PC-9 (cell line): Measurements from ENCODE around the gene SLC35G6. TPM values are rescaled to one million over a fixed set of nuclear protein-coding genes. Genes with fewer than 3 reads are reported as not detected.

Experiments used
- BruUV-seq: library from RNA; stranded (reverse); fragments of 400-500 nt; replicated peaks from 2 replicates; lab custom pipeline; 2021; lab: Mats Ljungman, UMichigan
- CTCF ChIA-PET: fragments of 300-600 bp; sonication (Branson Sonifier 250); formaldehyde crosslinking; loops from one replicate; lab custom pipeline; 2022; ENCODE audit warnings: antibody characterized with exemption; lab: Charles Lee
- POLR2A ChIA-PET: fragments of 300-600 bp; sonication (Branson Sonifier 250); formaldehyde crosslinking; loops from one replicate; lab custom pipeline; 2022; ENCODE audit warnings: antibody characterized with exemption; ENCODE audit not compliant: unreplicated experiment; lab: Charles Lee
- DNase-seq, 2 experiments: peaks; one replicate each; pipeline versions ENCODE4 v3.0.0 to v3.0.0-alpha.2; 2015 to 2022; ENCODE audit warnings: mixed read lengths in 1 of 2
- H2AFZ ChIP-seq: fragments of 200-600 bp; sonication (generic); 2 replicates; pipeline ENCODE4 v1.8.1; 2017; ENCODE audit warnings: antibody characterized with exemption
- H3F3A ChIP-seq: fragments of 200-600 bp; sonication (generic); 2 replicates; pipeline ENCODE4 v1.8.1; 2017; ENCODE audit warnings: antibody characterized with exemption, mild to moderate bottlenecking, low read depth; ENCODE audit not compliant: insufficient read depth
- H3K27ac ChIP-seq: fragments of 200-600 bp; sonication (generic); 2 replicates; pipeline ENCODE4 v1.6.1; 2016; ENCODE audit warnings: mixed run types
- H3K27me3 ChIP-seq: fragments of 200-600 bp; sonication (generic); 2 replicates; pipeline ENCODE4 v1.6.1; 2016; ENCODE audit warnings: low read depth, mixed run types; ENCODE audit not compliant: insufficient read depth
- H3K36me3 ChIP-seq: fragments of 200-600 bp; sonication (generic); 2 replicates; pipeline ENCODE4 v1.6.1; 2016; ENCODE audit warnings: low read depth, mixed run types
- H3K4me1 ChIP-seq: fragments of 200-600 bp; sonication (generic); replicated peaks from 2 replicates; pipeline ENCODE4 v1.6.1; 2016; ENCODE audit warnings: mixed run types; ENCODE audit not compliant: insufficient read depth
- H3K4me2 ChIP-seq: fragments of 200-600 bp; sonication (generic); 2 replicates; pipeline ENCODE4 v1.6.1; 2017; ENCODE audit warnings: mixed run types
- H3K4me3 ChIP-seq: fragments of 200-600 bp; sonication (generic); 2 replicates; pipeline ENCODE4 v1.6.1; 2016; ENCODE audit warnings: mixed run types
- H3K79me2 ChIP-seq: fragments of 200-600 bp; sonication (generic); 2 replicates; pipeline ENCODE4 v1.6.1; 2017; ENCODE audit warnings: low read depth, mixed run types
- H3K9me2 ChIP-seq: fragments of 200-600 bp; sonication (generic); 2 replicates; pipeline ENCODE4 v1.8.1; 2017; ENCODE audit warnings: mild to moderate bottlenecking; ENCODE audit not compliant: insufficient read depth
- H3K9me3 ChIP-seq: fragments of 200-600 bp; sonication (generic); 2 replicates; pipeline ENCODE4 v1.8.1; 2016; ENCODE audit warnings: low read depth; ENCODE audit not compliant: insufficient read depth
- H4K20me1 ChIP-seq: fragments of 200-600 bp; sonication (generic); 2 replicates; pipeline ENCODE4 v1.8.1; 2017; ENCODE audit not compliant: insufficient read depth
- CTCF ChIP-seq: fragments of 200-600 bp; sonication (generic); conservative IDR thresholded peaks from 2 replicates; pipeline ENCODE4 v1.6.1; 2017; ENCODE audit warnings: mixed run types, antibody characterized with exemption, mild to moderate bottlenecking, moderate library complexity
- EZH2 ChIP-seq: fragments of 200-600 bp; sonication (generic); IDR thresholded peaks from 2 replicates; pipeline ENCODE4 v1.8.0; 2017; ENCODE audit warnings: antibody characterized with exemption, low read depth
- intact Hi-C: fragments of 100-400 bp; cut with micrococcal nuclease; formaldehyde crosslinking; loops from one replicate; pipeline ENCODE4 v1.10.0; 2022; ENCODE audit not compliant: unreplicated experiment
- total RNA-seq: library from RNA; stranded (reverse); gene quantifications from 2 replicates; pipeline ENCODE4 v1.2.3, GENCODE V29; 2021

Gene SLC35G6
- total RNA-seq, 1 experiment from 2014 or later = not detected

- peaks cover 16% of the 10 kb centered on the region for H3K4me1 ChIP-seq
- H3K27me3 ChIP-seq = no peaks in the 10 kb centered on the region
- H3K36me3 ChIP-seq = 0 out of 2 replicates have a peak, but pooled peaks cover 4% of the 10 kb centered on the region
- BruUV-seq = TSS peak; percentile 46
- peak overlapping the region; percentile 88 for H3K4me3 ChIP-seq
- H3K9me3 ChIP-seq = no peaks in the 10 kb centered on the region
- peaks cover 18% of the 10 kb centered on the region for H4K20me1 ChIP-seq
- no peaks in the 10 kb centered on the region for H3K9me2 ChIP-seq
- TF ChIP-seq EZH2 = no peak
- TF ChIP-seq CTCF = no peak
- 0 out of 2 replicates have a peak overlapping the region, but pooled peaks have one; percentile 50 for H2AFZ ChIP-seq
- H3K4me2 ChIP-seq = peak overlapping the region; percentile 88
- peaks cover 49% of the 10 kb centered on the region for H3K79me2 ChIP-seq
- 0 out of 2 replicates have a peak overlapping the region, but pooled peaks have one; percentile 42 for H3K27ac ChIP-seq
- DNase-seq = peak in 1 of 2 experiments; percentile 45
- H3F3A ChIP-seq = no peaks in the 10 kb centered on the region
- ChIA-PET POLR2A (interaction anchor here (0.7 kb wide), 3 partner anchors 28 to 92 kb away, joined by 6 to 15 read pairs (median 8); no protein-coding TSS in a partner anchor), CTCF (interaction anchor here (0.6 to 0.7 kb wide), 3 partner anchors 48 to 130 kb away, joined by 3 to 13 read pairs (median 9); partner anchors contain the start of gene TMEM95)
- intact Hi-C loops = loop anchor here (1.0 to 5.0 kb wide), 8 partner anchors 40 to 223 kb away; partner anchors contain the start of genes CHRNB1, CLDN7, EIF5A and KCTD11
Measured at GRCh38 chr17:7484919-7485377, 3.7 kb downstream of the SLC35G6 start.

GRCh38 chr17:7486181-7486580, 4.9 kb downstream of the SLC35G6 start:
- no peak overlapping the region for H3K27ac ChIP-seq
- TF ChIP-seq EZH2 = no peak
- TF ChIP-seq CTCF = no peak
- no TSS peak for BruUV-seq
- H3K36me3 ChIP-seq = 0 out of 2 replicates have a peak, but pooled peaks cover 4% of the 10 kb centered on the region
- H4K20me1 ChIP-seq = peaks cover 29% of the 10 kb centered on the region
- no peaks in the 10 kb centered on the region for H3F3A ChIP-seq
- no peak overlapping the region for H2AFZ ChIP-seq
- H3K9me3 ChIP-seq = no peaks in the 10 kb centered on the region
- peak overlapping the region; percentile 88 for H3K4me2 ChIP-seq
- no peaks in the 10 kb centered on the region for H3K9me2 ChIP-seq
- no peak for DNase-seq
- ChIA-PET POLR2A (interaction anchor here (0.6 to 0.9 kb wide), 3 partner anchors 40 to 91 kb away, joined by 3 to 7 read pairs (median 6); no protein-coding TSS in a partner anchor), CTCF (no interaction called here)
- peak overlapping the region; percentile 88 for H3K4me3 ChIP-seq
- intact Hi-C loops = no loop called here
- peaks cover 59% of the 10 kb centered on the region for H3K79me2 ChIP-seq
- no peaks in the 10 kb centered on the region for H3K27me3 ChIP-seq
- H3K4me1 ChIP-seq = peaks cover 13% of the 10 kb centered on the region

GRCh38 chr17:7490144-7490543, 8.9 kb downstream of the SLC35G6 start:
- Histone ChIP-seq H3K27me3 (no peaks in the 10 kb centered on the region), H3K36me3 (0 out of 2 replicates have a peak, but pooled peaks cover 6% of the 10 kb centered on the region), H3K4me1 (peaks cover 13% of the 10 kb centered on the region), H3K4me3 (no peak overlapping the region), H2AFZ (no peak overlapping the region), H3F3A (no peaks in the 10 kb centered on the region), H3K9me3 (no peaks in the 10 kb centered on the region), H3K79me2 (peaks cover 89% of the 10 kb centered on the region), H3K27ac (no peak overlapping the region), H3K4me2 (no peak overlapping the region), H3K9me2 (no peaks in the 10 kb centered on the region), H4K20me1 (peaks cover 48% of the 10 kb centered on the region)
- ChIA-PET CTCF (no interaction called here), POLR2A (no interaction called here)
- no peak for DNase-seq
- intact Hi-C loops = no loop called here
- no peak for TF ChIP-seq CTCF
- no peak for TF ChIP-seq EZH2
- BruUV-seq = no TSS peak
